ENCODE data around the gene CLDN24. TPM values are rescaled to one million over a fixed set of nuclear protein-coding genes. Genes with fewer than 3 reads are reported as not detected.

Gene CLDN24
- total and polyA plus RNA-seq, 2 donors (not counting 3 experiments of a cell fraction or from before 2014, with no cell fraction given): not detected

- Histone ChIP-seq H3K4me3 (replicated peaks in 1 of 3; ENCODE audit: insufficient read depth in 1 of 3, low read depth in 1 of 3, low read length in 3 of 3) (no peak overlapping the region), H3K79me2 (ENCODE audit: control insufficient read depth, insufficient read depth, low read length) (no peaks in the 10 kb centered on the region), H3K9me3 (replicated peaks; ENCODE audit: control insufficient read depth, insufficient read depth, low read length) (no peaks in the 10 kb centered on the region), H3K9ac (replicated peaks; ENCODE audit: extremely low read depth, insufficient read depth, low read length) (no peak overlapping the region), H2AFZ (ENCODE audit: low read depth, low read length) (no peak overlapping the region), H3K4me2 (ENCODE audit: insufficient read depth, low read length) (no peak overlapping the region), H3K27ac (ENCODE audit: insufficient read depth, low read depth, low read length) (no peak overlapping the region), H4K20me1 (replicated peaks; ENCODE audit: control insufficient read depth, extremely low read depth, insufficient read depth, low read length) (no peaks in the 10 kb centered on the region), H3K9me1 (replicated peaks; ENCODE audit: control insufficient read depth, extremely low read depth, insufficient read depth, low read length) (no peaks in the 10 kb centered on the region), H3K4me1 (ENCODE audit: control insufficient read depth, extremely low read depth, insufficient read depth, low read length) (peaks cover 8% of the 10 kb centered on the region), H3K36me3 (ENCODE audit: control insufficient read depth in 2 of 2, extremely low read depth in 1 of 2, insufficient read depth in 2 of 2, low read length in 2 of 2) (no peaks in the 10 kb centered on the region), H3K27me3 (ENCODE audit: control insufficient read depth in 2 of 2, insufficient read depth in 2 of 2, low read length in 2 of 2) (peaks cover 0 to 2% of the 10 kb centered on the region in 2 experiments)
- intact Hi-C loops (cut with micrococcal nuclease) (no loop called here), dilution Hi-C loops (cut with MboI; ENCODE audit: extremely low pct_ligation_motif_present, low sequenced_read_pairs) (no loop called here)
- DNase-seq (ENCODE audit: low read depth, low spot score) (no peak), FAIRE-seq (no peak)
- no peak for TF ChIP-seq EZH2 (IDR thresholded peaks at IDR 0.05; ENCODE audit: borderline replicate concordance, low read depth, low read length, severe bottlenecking)
- TF ChIP-seq MAX (IDR thresholded peaks at IDR 0.05; ENCODE audit: insufficient read depth, insufficient read length): no peak
- no peak for TF ChIP-seq CTCF (IDR thresholded peaks at IDR 0.05; ENCODE audit: extremely low read depth in 1 of 2, insufficient read depth in 1 of 2, low read depth in 1 of 2, low read length in 2 of 2)
- TF ChIP-seq POLR2A (IDR thresholded peaks at IDR 0.05; ENCODE audit: low read depth, low read length): no peak
- no peak for TF ChIP-seq MYC (IDR thresholded peaks at IDR 0.05; ENCODE audit: low read depth, low read length)
- TF ChIP-seq FOS (IDR thresholded peaks at IDR 0.05; ENCODE audit: borderline replicate concordance, insufficient read depth, low read length): no peak
- TF ChIP-seq JUN (IDR thresholded peaks at IDR 0.05; ENCODE audit: borderline replicate concordance, insufficient read depth, insufficient read length, low read depth): no peak
- TF ChIP-seq POLR2AphosphoS5 (IDR thresholded peaks at IDR 0.05; ENCODE audit: insufficient read depth, low read depth, low read length): no peak
- BruUV-seq (replicated peaks): no TSS peak
- ChIA-PET POLR2A (no interaction called here), CTCF (interaction anchor here (0.9 to 5.1 kb wide), 4 partner anchors 8 to 100 kb away, joined by 3 to 33 read pairs (median 8); no protein-coding TSS in a partner anchor)
Observed at GRCh38 chr4:183362036-183362435, 39.8 kb upstream of the CLDN24 start.
